ENCODE results near the gene CARNS1. TPM values are rescaled to one million over a fixed set of nuclear protein-coding genes. Genes with fewer than 3 reads are reported as not detected.

Gene CARNS1
- total and polyA plus RNA-seq, 2 of the 8 experiments (the other 6 are each of a cell fraction or from before 2014, with no cell fraction given) = 0.82 to 1.1 TPM

- TF ChIP-seq, protein P1, sequence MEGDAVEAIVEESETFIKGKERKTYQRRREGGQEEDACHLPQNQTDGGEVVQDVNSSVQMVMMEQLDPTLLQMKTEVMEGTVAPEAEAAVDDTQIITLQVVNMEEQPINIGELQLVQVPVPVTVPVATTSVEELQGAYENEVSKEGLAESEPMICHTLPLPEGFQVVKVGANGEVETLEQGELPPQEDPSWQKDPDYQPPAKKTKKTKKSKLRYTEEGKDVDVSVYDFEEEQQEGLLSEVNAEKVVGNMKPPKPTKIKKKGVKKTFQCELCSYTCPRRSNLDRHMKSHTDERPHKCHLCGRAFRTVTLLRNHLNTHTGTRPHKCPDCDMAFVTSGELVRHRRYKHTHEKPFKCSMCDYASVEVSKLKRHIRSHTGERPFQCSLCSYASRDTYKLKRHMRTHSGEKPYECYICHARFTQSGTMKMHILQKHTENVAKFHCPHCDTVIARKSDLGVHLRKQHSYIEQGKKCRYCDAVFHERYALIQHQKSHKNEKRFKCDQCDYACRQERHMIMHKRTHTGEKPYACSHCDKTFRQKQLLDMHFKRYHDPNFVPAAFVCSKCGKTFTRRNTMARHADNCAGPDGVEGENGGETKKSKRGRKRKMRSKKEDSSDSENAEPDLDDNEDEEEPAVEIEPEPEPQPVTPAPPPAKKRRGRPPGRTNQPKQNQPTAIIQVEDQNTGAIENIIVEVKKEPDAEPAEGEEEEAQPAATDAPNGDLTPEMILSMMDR (IDR thresholded peaks at IDR 0.05; ENCODE audit: control extremely low read depth in 1 of 3, insufficient read depth in 1 of 3, low read depth in 1 of 3, low read length in 3 of 3) = no peak
- TF ChIP-seq, protein P2, sequence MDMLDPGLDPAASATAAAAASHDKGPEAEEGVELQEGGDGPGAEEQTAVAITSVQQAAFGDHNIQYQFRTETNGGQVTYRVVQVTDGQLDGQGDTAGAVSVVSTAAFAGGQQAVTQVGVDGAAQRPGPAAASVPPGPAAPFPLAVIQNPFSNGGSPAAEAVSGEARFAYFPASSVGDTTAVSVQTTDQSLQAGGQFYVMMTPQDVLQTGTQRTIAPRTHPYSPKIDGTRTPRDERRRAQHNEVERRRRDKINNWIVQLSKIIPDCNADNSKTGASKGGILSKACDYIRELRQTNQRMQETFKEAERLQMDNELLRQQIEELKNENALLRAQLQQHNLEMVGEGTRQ (IDR thresholded peaks at IDR 0.05; ENCODE audit: low read length) = no peak
- TF ChIP-seq TBP (IDR thresholded peaks at IDR 0.05; ENCODE audit: low read depth, low read length) = no peak
- no peak for TF ChIP-seq EZH2 (IDR thresholded peaks at IDR 0.05; ENCODE audit: low read depth, low read length, severe bottlenecking)
These were observed 4.7 kb downstream of the CARNS1 start (continued) for GRCh38 chr11:67420147-67420645.
